Gastroesophageal sphincter (tissue), 4 donors: Measurements from ENCODE around the gene MORN5. TPM values are rescaled to one million over a fixed set of nuclear protein-coding genes. Genes with fewer than 3 reads are reported as not detected.
A peak's percentile ranks its signal among the peaks of the same experiment; 100 is the strongest.

Source experiments
- ATAC-seq: fragments of 150-250 bp; one replicate; pipeline ENCODE4 v1.9.1; 2016; ENCODE audit warnings: mild to moderate bottlenecking, moderate library complexity
- H3K27ac ChIP-seq, 4 donors: fragments of 200-600 bp; sonication (generic) in 3 of 4; 1 replicate in 3 of 4; 2 replicates in 1 of 4; pipeline ENCODE4 v1.5.1; 2016 to 2019
- H3K27me3 ChIP-seq: fragments of 200-600 bp; sonication (generic); one replicate; pipeline ENCODE4 v1.5.1; 2019
- H3K36me3 ChIP-seq, 2 donors: fragments of 200-600 bp; sonication (generic); one replicate each; pipeline ENCODE4 v1.5.1; 2019; ENCODE audit warnings: control low read depth in 1 of 2
- H3K4me1 ChIP-seq, 3 donors: fragments of 200-600 bp; sonication (generic); 1 replicate in 2 of 3; 2 replicates in 1 of 3; pipeline ENCODE4 v1.5.1; 2016 to 2019; ENCODE audit warnings: control low read depth in 2 of 3
- H3K4me3 ChIP-seq, 2 donors: fragments of 200-600 bp; sonication (generic); one replicate each; pipeline ENCODE4 v1.5.1; 2019; ENCODE audit warnings: mild to moderate bottlenecking in 1 of 2, moderate library complexity in 1 of 2
- H3K9me3 ChIP-seq, 3 donors: fragments of 200-600 bp; sonication (generic); one replicate each; pipeline ENCODE4 v1.5.1; 2017 to 2019; ENCODE audit warnings: control low read depth in 2 of 3
- EP300 ChIP-seq: sonication (generic); formaldehyde crosslinking; IDR thresholded peaks from one replicate; pipeline ENCODE4 v1.6.1; 2017; ENCODE audit warnings: antibody characterized with exemption, mild to moderate bottlenecking
- POLR2A ChIP-seq, 2 donors: fragments of 450-650 bp; IDR thresholded peaks; one replicate each; pipeline ENCODE4 v1.6.1; 2017; ENCODE audit warnings: antibody characterized with exemption in 2 of 2, mild to moderate bottlenecking in 2 of 2, moderate library complexity in 1 of 2
- POLR2AphosphoS5 ChIP-seq: sonication (generic); formaldehyde crosslinking; IDR thresholded peaks from one replicate; pipeline ENCODE4 v1.6.1; 2017; ENCODE audit warnings: antibody characterized with exemption
- WGBS, 2 donors: methylation state at CpG; one replicate each; pipeline ENCODE4 v1.1.5; 2018; ENCODE audit warnings: low coverage in 1 of 2; 5-methylcytosine and 5-hydroxymethylcytosine counted together
- total RNA-seq, 4 donors: library from RNA; depleted of rRNA; stranded (reverse); fragments of >200 nt; gene quantifications; one replicate each; pipeline ENCODE4 v1.1.0, GENCODE V29; 2016
- TF ChIP-seq, protein P1 (sequence below), 4 experiments: fragments of 200-600 bp in 2 of 4; fragments of 450-650 bp in 2 of 4; sonication (generic) in 1 of 4; IDR thresholded peaks; one replicate each; pipeline ENCODE4 v1.5.1; 2017 to 2019; ENCODE audit warnings: antibody characterized with exemption in 4 of 4, mild to moderate bottlenecking in 2 of 4, moderate library complexity in 2 of 4

MORN5 gene
- total RNA-seq, 4 donors from 2014 or later: 6.2 TPM; not detected in 3

- ATAC-seq: no peak
- no peaks in the 10 kb centered on the region for H3K36me3 ChIP-seq
- no peaks in the 10 kb centered on the region for H3K9me3 ChIP-seq
- WGBS, 2 donors: 50% methylated on average over 3 of the region's 5 CpGs; no CpG with 5 or more reads in 1 of the 2 donors
- H3K27ac ChIP-seq: no peak overlapping the region
- TF ChIP-seq POLR2AphosphoS5 (no peak), EP300 (no peak), POLR2A (IDR thresholded peaks at IDR 0.05) (no peak)
- TF ChIP-seq, protein P1, sequence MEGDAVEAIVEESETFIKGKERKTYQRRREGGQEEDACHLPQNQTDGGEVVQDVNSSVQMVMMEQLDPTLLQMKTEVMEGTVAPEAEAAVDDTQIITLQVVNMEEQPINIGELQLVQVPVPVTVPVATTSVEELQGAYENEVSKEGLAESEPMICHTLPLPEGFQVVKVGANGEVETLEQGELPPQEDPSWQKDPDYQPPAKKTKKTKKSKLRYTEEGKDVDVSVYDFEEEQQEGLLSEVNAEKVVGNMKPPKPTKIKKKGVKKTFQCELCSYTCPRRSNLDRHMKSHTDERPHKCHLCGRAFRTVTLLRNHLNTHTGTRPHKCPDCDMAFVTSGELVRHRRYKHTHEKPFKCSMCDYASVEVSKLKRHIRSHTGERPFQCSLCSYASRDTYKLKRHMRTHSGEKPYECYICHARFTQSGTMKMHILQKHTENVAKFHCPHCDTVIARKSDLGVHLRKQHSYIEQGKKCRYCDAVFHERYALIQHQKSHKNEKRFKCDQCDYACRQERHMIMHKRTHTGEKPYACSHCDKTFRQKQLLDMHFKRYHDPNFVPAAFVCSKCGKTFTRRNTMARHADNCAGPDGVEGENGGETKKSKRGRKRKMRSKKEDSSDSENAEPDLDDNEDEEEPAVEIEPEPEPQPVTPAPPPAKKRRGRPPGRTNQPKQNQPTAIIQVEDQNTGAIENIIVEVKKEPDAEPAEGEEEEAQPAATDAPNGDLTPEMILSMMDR (IDR thresholded peaks at IDR 0.05): no peak
- no peak overlapping the region for H3K4me3 ChIP-seq
- peaks cover 0 to 53% (median 22%) of the 10 kb centered on the region in 3 donors for H3K4me1 ChIP-seq
- H3K27me3 ChIP-seq: peaks cover 100% of the 10 kb centered on the region
Measured at GRCh38 chr9:122222791-122223190, 63.1 kb downstream of the MORN5 start.

GRCh38 chr9:122223435-122223834, 63.7 kb downstream of the MORN5 start:
- Histone ChIP-seq H3K27ac (no peak overlapping the region), H3K9me3 (no peaks in the 10 kb centered on the region), H3K27me3 (peaks cover 100% of the 10 kb centered on the region), H3K4me3 (no peak overlapping the region), H3K4me1 (peaks cover 0 to 60% (median 28%) of the 10 kb centered on the region in 3 donors), H3K36me3 (no peaks in the 10 kb centered on the region)
- TF ChIP-seq, protein P1 (IDR thresholded peaks at IDR 0.05): no peak
- TF ChIP-seq EP300 (no peak), POLR2AphosphoS5 (no peak), POLR2A (IDR thresholded peaks at IDR 0.05) (no peak)
- WGBS, 2 donors: 76 to 100% methylated on average over 1 to 4 of the region's 5 CpGs
- ATAC-seq: no peak

- H3K36me3 ChIP-seq: no peaks in the 10 kb centered on the region
- H3K9me3 ChIP-seq: no peaks in the 10 kb centered on the region
- WGBS, 2 donors: 33% methylated on average over 10 of the region's 51 CpGs; no CpG with 5 or more reads in 1 of the 2 donors
- ATAC-seq: no peak
- peaks cover 0 to 48% (median 19%) of the 10 kb centered on the region in 3 donors for H3K4me1 ChIP-seq
- peaks cover 100% of the 10 kb centered on the region for H3K27me3 ChIP-seq
- peak overlapping the region in 1 of 2 donors; percentile 53 for H3K4me3 ChIP-seq
- H3K27ac ChIP-seq: no peak overlapping the region
- TF ChIP-seq POLR2AphosphoS5 (no peak), POLR2A (IDR thresholded peaks at IDR 0.05) (no peak), EP300 (no peak)
- TF ChIP-seq, protein P1 (IDR thresholded peaks at IDR 0.05): no peak
Measured at GRCh38 chr9:122225312-122226141, 65.8 kb downstream of the MORN5 start.

DNA sequence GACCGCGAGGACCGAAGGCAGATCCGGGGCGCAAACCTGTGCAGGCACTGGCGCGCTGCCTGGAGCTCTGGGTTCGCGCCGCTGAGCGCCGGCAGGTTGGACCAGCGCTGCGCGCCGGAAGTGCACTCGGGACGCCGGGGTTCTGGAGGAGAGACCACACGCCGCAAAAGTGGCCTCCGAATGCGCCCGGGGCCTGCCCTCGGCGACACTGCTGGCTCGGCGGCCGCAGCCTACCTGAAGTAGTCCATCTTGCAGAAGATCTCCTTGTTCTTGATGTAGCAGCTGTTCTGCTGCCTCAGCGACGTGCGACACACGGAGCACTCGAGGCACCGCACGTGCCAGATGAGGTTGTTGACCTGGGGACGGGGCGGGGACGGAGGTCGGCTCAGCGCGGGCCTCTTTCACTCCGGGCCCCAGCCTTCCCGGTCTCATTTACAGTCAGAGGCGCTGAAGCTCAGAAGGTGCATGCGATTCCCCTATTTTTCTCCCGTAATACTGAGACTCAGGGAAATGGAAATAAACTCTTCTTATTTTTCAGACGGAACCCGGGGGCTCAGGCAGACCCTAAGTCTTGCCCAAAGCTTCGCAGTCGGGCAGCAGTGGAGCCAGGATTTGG, 66.5 kb downstream of the MORN5 start:
- no peak for ATAC-seq
- Histone ChIP-seq H3K36me3 (no peaks in the 10 kb centered on the region), H3K27ac (no peak overlapping the region), H3K9me3 (no peaks in the 10 kb centered on the region), H3K27me3 (peaks cover 100% of the 10 kb centered on the region), H3K4me1 (peaks cover 0 to 41% (median 19%) of the 10 kb centered on the region in 3 donors), H3K4me3 (peak overlapping the region in 1 of 2 donors; percentile 53)
- no peak for TF ChIP-seq POLR2A (IDR thresholded peaks at IDR 0.05)
- no peak for TF ChIP-seq POLR2AphosphoS5
- TF ChIP-seq, protein P1 (IDR thresholded peaks at IDR 0.05): no peak
- TF ChIP-seq EP300: no peak
- WGBS, 2 donors: 13% methylated on average over 22 of the region's 51 CpGs; no CpG with 5 or more reads in 1 of the 2 donors
